NCI-H748 (cell line): ENCODE measurements around the gene BRAF.
"Not testable (repeated sequence)": the region's sequence is repeated elsewhere in the genome, so short reads cannot be mapped to it uniquely, and the experiment has no call there.

Source experiments
- DNase-seq: peaks from one replicate; lab custom pipeline; 2025; ENCODE audit not compliant: unreplicated experiment; lab: John Stamatoyannopoulos, UW

Gene BRAF

DNA sequence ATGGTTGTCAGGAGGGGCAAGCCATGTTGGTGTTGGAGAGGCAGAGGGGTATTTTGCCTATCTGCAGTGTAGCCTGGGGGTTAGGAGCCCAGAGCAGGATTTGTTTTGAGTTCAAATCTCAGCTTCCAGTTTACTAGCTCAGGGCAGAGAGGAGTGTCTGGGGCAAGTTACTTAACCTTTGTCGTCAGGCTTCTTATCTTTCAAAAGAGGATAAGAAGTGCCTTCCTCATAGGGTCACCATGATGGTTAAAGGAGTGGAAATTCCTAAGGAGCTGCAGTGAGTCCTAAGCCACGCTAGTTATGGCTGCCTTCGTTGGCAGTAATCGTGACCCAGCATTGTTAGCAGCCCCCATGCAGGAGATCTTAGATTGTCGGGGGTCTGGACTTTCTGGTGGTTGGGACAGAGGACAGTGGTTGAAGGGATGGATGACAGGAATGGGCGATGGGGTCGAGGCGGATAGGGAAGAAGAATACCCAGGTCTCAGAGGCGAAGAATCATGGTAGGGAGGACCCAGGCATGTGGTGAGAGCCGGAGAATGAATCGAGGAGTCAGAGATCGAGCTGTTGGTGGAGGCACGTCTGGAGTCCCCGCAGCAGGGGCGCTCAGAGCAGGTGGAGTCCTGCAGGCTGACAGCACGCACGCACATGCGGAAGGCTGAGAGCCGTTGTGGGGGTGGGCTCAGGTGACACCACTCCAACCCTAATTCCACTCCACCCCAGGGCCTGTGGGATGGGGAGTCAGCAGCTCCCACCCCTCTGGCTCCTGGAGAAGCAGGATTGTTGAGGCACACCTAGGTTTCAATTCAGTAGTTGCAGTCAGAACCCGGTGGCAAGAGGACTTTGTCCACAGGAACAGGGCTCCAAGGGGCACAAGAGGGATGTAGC is 240.4 kb downstream of the BRAF start:
- DNase-seq, result no peak

DNA sequence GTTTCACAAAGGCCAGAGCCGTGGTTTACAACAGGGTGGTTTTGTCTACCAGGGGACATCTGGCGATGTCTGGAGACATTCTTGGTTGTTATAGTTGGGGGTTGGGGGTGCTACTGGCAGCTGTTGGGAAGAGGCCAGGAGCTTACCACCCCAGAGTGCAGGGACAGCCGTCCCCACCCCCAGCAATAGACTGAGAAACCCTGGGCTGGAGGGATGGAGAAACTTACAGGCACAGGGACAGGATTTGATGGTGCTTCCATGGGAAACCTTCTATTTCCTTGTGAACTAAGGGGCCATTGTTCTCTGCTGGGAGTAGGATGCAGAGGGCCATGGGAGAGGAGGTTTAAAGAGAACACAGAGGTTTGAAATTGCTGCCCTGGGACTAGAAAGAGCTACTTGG is 241.1 kb downstream of the BRAF start:
- DNase-seq, result no peak

DNA sequence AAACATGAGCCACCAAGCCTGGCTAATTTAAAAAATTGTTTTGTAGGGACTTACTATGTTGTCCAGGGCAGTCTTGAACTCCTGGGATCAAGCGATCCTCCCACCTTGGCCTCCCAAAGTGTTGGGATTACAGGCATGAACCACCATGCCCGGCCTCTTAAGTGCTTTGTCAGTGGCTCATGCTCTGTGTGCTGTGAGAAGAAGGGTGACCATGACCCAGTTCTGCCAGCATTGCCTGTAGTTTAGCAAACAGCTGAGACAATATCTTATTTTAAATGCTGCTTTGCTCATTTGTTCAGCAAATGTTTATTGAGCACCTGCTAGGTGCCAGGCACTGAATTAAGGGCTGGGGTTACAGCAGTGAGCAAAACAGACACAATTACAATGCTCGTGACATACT is 243.0 kb downstream of the BRAF start:
- no peak for DNase-seq

DNA sequence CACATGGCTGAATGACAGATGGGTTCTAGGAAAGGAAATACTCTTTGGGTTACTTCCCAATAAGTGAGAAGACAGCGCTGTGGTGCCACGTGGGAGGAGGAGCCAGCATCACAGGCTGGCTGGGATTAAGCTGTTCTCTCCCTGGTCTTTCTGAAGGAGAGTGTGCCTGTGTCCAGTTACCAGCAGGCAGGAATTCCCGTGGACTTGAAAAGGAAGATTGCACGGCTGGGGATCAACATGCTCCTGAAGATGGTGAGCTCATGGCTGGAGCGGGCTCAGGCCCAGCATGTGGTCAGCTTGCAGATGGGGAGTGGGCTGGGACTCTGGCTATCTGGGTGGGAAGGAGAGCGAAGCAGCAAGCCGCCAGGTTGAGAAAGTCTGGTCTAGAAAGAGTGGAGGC is 243.8 kb downstream of the BRAF start:
- no peak for DNase-seq

DNA sequence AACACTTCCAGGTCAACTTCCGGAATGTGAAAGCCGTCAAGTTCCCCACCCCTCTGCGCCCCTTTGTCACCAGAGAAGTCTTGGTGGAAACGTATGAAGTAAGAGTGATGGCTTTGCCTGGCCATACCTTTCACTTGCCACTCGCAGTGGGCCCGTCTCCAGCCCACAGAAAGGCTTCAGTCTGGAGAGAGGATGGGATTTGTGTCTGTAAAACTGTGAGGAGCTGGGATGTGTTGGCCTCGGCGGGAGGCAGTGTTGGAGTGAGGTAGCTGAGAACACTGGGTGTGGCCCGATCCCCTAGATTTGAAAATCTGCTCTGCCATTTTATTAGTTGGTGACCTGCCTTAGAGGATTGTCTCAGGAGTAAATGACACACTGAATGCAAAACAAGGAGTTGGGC is 245.5 kb downstream of the BRAF start:
- DNase-seq, result no peak

DNA sequence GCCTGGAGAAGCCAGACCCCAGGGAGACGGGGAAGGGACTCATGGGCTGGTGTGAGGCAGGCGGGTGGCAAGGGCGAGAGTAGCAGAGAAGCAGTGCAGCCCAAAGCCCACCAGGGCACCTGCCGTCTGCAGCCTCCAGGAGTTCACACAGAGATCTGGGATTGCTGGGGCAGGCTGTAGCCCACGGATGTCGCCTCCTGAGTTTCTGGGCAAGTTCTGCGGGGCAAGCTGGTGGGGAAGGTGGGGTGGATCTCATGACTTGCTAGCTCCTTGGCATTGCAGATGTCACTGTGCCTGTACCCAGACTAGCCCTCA is 246.0 kb downstream of the BRAF start:
- DNase-seq, result no peak

DNA sequence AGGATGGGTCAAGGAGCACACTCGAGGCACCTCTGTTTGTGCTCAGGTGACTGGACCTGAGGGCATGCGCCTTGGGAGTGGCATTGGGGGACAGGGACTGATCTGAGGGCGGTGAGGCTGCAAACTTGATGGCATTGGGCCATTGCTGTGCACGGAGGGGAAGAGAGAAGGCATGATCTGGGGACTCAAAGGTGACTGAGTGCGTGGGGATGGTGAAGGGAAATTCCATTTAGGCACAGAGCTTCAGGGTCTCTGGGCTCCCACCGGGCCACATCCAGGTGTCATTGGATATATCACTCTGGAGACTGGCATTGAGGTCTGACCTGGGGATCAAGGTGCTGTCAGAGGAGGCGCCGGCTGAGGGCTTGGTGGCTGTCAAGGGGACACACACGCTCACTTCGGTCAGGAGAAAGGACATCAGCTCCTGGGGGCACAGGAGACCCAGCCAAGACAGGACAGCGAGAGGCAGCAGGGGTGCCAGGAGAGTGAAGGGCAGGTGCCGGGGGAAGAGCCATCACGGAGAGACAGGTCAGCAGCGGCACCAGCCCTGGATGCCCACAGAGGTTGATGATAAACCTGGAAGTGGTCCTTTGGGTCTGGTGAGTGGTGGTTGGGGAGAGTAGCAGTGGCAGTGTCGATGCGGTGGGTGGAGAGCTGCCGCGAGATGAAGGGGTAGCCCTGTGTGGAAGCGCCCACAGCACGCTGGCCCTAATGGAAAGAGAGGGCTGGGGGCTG is 246.5 kb downstream of the BRAF start:
- DNase-seq, result no peak

DNA sequence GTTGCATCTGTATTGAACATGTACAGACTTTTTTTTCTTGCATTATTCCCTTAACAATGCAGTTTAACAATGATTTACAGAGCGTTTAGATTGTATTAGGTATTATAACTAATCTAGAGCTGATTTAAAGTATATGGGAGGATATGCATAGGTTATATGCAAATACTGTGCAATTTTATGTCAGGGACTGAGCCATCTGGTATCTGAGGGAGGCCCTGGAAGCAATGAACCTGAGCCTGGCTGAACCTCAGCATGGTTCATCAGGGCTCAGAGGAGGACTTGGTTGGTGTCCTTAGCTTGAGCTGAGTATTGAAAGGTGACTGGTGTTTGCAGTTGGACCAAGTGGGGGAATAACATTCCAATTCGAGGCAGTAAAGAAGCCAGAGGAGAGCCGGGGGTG is 247.2 kb downstream of the BRAF start:
- no peak for DNase-seq

DNA sequence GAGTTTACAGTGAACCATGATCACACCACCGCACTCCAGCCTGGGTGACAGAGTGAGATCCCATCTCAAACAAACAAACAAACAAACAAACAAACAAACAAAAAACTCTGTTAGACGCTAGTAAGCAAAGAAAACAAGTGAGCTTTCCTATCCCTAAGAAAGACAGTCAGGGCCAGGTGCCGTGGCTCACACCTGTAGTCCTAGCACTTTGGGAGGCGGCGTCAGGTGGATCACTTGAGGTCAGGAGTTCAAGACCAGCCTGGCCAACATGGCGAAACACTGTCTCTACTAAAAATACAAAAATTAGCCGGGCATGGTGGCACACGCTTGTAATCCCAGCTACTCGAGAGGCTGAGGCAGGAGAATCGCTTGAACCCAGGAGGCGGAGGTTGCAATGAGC is 247.8 kb downstream of the BRAF start:
- DNase-seq, result not testable (repeated sequence)

DNA sequence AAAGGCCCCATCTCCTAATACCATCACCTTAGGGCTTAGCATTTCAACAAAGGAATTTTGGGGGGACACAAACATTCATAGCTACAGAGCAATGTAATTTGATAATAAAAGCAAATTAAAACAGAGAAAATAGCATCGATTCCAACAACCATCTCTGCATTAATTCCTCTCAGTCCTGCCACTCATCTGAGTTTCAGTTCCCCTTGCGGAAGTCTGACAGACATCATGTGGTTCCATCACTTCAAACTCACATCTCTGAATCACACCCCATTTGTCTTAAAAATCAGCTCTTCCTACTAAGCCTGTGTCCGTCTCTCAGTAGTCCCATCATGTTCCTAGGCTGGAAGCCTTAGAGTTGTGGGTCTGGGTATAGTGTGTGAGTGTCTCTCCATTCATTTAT is 248.4 kb downstream of the BRAF start:
- no peak for DNase-seq

DNA sequence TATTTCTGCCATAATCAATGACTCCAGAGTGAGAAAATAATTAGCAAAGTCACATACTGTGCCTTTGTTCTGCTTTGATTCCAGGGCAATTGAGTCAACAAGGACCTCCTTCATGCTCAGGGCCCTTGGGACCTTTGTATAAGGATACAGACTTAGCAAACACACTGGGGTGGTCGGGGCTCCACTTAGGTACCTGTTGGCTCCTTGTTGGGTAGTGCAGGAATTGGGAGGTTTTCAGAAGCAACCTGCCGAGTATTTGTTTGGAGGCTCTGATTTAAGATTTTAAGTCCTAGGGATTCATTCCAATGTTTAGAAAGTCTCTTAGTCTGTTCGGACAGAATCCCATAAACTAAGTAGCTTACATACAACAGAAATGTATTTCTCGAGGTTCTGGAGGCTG is 249.0 kb downstream of the BRAF start:
- no peak for DNase-seq

DNA sequence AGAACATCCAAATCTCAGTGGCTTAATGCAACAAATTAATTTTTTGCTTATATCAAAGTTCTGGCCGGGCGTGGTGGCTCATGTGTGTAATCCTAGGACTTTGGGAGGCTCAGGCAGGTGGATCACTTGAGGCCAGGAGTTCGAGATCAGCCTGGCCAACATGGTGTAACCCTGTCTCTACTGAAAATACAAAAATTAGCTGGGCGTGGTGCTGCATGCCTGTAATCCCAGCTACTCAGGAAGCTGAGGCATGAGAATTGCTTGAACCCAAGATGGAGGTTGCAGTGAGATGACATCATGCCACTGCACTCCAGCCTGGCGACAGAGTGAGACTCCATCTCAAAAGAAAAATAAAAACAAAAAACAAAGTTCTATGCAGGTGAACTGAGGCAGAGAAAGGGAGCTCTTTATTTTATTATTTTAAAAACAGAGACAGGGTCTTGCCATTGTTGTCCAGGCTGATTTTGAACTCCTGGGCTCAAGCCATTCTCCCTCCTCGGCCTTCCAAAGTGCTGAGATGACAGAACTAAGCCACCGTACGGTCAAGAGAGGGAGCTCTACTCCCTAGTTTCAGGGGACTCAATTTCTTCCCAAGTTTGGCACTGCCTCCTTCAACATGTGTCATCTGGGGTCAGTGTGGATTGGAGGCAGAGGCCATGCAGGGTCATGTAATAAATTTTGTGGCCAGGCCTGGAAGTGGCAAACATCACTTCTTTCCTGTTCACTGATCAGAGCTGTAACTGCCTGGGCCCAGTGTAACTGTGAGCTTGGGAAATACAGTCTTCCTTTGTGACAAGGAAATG is 249.6 kb downstream of the BRAF start:
- DNase-seq, result peak; percentile 42

DNA sequence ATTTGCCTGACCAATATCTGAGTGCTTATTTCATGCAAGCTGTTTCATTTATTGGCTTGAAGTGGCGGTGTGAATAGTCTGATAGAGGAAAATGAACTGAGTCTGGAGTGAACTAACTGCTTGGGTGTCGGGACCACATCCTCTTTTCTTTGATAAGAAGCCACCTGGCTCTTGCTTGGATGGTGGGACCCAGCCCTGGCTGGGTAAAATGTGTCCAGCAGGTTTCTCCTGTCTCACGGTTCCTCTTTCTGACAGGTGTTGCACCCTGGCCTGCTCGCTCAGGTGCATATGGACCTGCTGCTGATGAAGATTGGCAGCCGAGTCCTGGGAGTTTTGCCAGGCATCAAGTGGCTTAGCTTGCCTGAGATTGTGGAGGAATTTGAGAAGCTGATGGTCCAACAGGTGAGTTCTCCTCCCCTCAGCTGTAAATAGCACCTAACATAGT is 250.4 kb downstream of the BRAF start:
- no peak for DNase-seq

DNA sequence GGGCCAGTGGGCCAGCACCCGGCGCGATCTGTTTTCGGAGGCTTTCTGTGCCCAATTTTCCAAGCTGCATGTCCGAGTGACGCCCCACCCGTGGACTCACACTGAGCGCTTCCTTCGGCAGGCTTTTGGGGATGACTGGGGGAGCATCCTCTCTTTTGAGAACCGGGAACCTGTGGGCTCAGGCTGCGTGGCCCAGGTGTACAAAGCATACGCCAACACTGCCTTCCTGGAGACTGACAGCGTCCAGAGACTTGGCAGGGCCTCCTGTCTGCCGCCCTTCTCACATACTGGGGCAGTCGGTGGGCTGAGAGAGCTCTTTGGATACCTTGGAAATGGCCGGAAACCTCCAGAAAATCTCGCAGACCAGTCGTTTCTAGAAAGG is 251.0 kb downstream of the BRAF start:
- DNase-seq, result no peak

DNA sequence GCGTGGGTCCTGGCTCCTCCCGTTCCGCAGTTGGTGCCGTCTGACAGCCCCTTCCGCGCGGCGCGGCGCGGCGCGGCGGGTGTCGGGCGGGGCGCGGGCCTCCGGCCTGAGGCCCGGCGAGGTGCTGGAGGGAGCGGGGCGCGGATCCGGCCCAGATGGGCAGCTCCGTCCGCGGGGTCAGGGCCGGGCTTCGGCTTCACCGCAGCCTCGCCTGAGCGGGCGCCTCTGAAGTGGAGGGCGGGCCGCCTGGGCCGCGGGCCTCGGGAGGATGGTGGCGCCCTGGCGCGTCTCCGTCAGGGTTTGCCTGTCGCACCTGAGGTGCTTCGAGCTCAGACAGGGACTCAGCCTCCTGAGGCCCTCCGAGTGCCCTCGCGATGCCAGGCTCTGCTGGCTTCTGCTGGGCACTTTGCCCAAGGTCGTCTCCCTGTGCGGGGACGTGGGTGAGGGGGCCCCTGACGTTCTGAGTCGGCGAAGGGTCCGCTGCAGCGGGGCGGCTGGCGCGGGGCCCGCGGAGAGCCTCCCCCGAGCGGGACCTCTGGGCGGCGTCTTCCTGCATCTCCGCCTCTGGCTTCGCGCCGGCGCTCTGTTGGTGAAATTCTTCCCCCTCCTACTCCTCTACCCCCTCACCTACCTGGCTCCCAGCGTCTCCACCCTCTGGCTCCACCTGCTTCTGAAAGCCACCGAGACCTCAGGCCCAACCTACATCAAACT is 251.5 kb downstream of the BRAF start:
- peak; percentile 76 for DNase-seq

DNA sequence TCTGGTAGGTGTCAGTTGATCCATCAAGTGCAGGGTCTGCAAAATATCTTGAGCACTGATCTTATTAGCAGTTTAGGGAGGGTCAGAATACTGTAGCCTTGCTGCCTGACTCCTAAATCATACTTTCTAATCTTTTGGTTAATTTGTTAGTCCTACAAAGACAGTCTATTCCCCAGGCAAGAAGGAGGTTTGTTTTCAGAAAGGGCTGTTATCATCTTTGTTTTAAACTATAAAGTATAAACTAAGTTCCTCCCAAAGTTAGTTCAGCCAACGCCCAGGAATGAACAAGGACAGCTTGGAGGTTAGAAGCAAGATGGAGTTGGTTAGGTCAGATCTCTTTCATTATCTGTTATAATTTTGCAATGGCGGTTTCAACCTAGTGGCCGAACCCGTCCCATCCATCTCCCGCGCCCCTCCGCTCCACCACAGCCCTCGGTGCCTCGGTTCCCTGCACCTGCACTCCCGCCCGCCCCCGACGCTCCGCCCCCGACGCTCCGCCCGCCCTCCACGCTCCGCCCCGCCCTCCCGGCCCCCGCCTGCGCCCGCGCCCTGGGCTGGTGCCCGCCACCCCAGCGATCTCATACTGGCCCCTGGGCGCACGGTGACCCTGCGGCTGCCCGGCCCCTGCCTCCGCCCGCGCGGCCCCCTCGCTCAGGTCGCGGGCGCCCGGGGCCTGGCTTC is 252.2 kb downstream of the BRAF start, which contains the start of gene ADCK2:
Gene ADCK2 (plus strand): TSS at position 564 of the 681 bp plus-strand sequence. CDS start 386 bp downstream, outside the sequence.
- peak; percentile 80 for DNase-seq

DNA sequence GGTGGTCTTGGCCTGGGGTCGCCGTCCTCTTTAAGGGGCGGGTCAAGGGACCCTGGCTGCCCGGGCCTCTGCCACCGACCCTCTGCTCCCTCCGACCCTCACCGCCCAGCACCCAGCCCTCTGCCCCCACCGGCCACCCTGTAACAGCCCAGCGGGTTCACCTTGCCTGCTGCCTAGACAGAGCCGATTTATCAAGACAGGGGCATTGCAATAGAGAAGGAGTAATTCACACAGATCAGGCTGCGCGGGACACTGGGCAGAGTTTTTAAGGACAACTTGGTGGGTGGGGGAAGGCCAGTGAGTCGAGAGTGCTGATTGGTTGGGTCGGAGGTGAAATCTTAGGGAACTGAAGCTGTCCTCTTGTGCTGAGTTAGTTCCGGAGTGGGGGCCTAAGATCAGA is 252.8 kb downstream of the BRAF start:
- DNase-seq, result no peak

DNA sequence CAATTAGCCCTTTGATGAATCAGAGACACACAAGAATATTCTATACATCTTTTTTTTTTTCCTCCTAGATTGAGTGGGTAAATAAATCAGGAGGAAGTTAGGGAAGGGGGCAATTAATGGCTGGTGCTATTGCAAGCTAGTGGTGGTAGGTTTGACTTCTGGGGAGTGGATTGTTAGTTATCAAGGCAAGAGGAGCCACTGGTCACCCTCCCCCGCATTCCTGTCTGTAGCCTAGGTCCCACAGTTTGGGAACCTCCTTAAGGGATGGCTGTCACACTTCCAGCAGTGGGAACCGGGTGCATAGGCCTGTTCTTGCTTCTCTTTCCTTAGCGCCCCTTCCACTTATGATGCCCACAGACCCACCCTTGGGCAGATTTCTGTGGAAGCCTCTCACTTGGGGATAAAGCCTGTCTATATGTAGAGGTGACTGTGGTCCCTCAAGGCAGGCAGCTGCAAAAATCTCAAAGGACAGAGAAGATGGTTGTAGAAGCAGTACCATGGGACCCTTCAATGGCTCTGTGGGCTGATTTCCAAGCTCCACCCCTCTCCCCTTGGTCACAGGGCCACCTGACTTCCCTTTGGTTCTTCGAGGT is 254.3 kb downstream of the BRAF start:
- no peak for DNase-seq

DNA sequence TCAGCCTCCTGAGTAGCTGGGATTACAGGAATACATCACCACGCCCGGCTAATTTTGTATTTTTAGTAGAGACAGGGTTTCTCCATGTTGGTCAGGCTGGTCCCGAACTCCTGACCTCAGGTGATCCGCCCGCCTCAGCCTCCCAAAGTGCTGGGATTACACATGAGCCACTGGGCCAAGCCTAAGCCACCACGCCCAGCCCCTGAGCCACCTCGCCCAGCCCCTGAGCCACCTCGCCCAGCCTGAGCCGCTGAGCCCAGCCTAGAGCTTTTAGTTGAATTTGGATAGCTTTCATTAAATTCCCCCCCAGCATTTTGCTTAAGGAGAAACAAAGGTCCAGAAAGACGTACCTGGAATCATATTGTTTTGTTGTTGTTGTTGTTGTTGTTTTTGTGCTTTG is 254.9 kb downstream of the BRAF start:
- DNase-seq, result not testable (repeated sequence)

DNA sequence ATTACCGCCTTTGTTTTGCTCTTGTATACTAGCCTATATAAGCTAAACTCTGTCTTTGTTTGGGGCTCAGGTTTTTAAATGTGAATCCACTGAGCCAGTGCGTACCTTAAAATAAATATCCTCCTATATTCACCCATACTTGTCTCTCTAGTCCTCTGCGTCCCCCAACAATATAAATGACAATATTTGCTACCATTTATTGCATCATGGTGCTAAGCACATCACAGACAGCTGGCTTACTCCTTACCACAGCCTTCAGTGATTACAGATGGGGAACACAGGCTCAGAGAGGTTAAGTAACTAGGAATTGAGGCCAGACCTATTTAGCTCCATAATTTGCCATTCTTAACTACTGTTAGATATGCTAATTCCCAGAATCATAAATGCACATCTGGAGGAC is 255.4 kb downstream of the BRAF start:
- no peak for DNase-seq
